HepG2 (cell line): Measurements from ENCODE around the gene SSR2. TPM values are rescaled to one million over a fixed set of nuclear protein-coding genes. Genes with fewer than 3 reads are reported as not detected.

Experiments
- CBX5 ChIP-seq: sonication (generic); formaldehyde crosslinking; IDR thresholded peaks from 2 replicates; pipeline ENCODE4 v1.4.0; 2020; ENCODE audit warnings: missing genetic modification reagents, borderline replicate concordance
- HNF1A ChIP-seq, 2 experiments: sonication (generic) in 1 of 2; formaldehyde crosslinking in 1 of 2; IDR thresholded peaks; 2 replicates each; pipeline versions ENCODE4 v1.4.0 to v1.6.1; 2016 to 2020; ENCODE audit warnings: borderline replicate concordance in 1 of 2, low read depth in 1 of 2, mild to moderate bottlenecking in 1 of 2, missing genetic modification reagents in 1 of 2
- HOXA5 ChIP-seq: sonication (generic); formaldehyde crosslinking; IDR thresholded peaks from 2 replicates; pipeline ENCODE4 v1.4.0; 2020; ENCODE audit warnings: missing genetic modification reagents
- JUNB ChIP-seq: sonication (generic); formaldehyde crosslinking; IDR thresholded peaks from 2 replicates; pipeline ENCODE4 v1.8.0; 2022; ENCODE audit warnings: missing genetic modification reagents, mild to moderate bottlenecking, borderline replicate concordance
- MTA1 ChIP-seq: sonication (generic); formaldehyde crosslinking; IDR thresholded peaks from 2 replicates; pipeline ENCODE4 v1.4.0; 2020; ENCODE audit warnings: missing genetic modification reagents, mild to moderate bottlenecking, borderline replicate concordance
- PATZ1 ChIP-seq: sonication (generic); formaldehyde crosslinking; IDR thresholded peaks from 2 replicates; pipeline ENCODE4 v1.4.0; 2020; ENCODE audit warnings: missing genetic modification reagents
- TAF1 ChIP-seq: sonication (generic); formaldehyde crosslinking; IDR thresholded peaks from 2 replicates; pipeline ENCODE4 v1.4.0; 2020; ENCODE audit warnings: missing genetic modification reagents
- ZBED4 ChIP-seq: sonication (generic); formaldehyde crosslinking; IDR thresholded peaks from 2 replicates; pipeline ENCODE4 v1.4.0; 2020; ENCODE audit warnings: missing genetic modification reagents, borderline replicate concordance
- ZMAT3 ChIP-seq: sonication (generic); formaldehyde crosslinking; conservative IDR thresholded peaks from 2 replicates; pipeline ENCODE4 v1.7.0; 2021; ENCODE audit warnings: missing genetic modification reagents
- ZNF260 ChIP-seq: sonication (generic); formaldehyde crosslinking; IDR thresholded peaks from 2 replicates; pipeline ENCODE4 v1.4.0; 2020; ENCODE audit warnings: missing genetic modification reagents, low read depth, mild to moderate bottlenecking, borderline replicate concordance
- polyA plus RNA-seq, 8 experiments: library from polyadenylated mRNA; depleted of rRNA in 3 of 8; stranded (reverse) in 7 of 8; unstranded in 1 of 8; fragments of >200 nt; fragmentation: Illumina TruSeq in 4 of 8; extraction: Trizol in 4 of 8; gene quantifications; 2 replicates each; pipeline versions ENCODE4 v1.2.1 to v1.2.3, GENCODE V29; 2011 to 2016; ENCODE audit warnings: low read depth in 4 of 8, missing spikeins in 1 of 8, mixed read lengths in 1 of 8; ENCODE audit not compliant: insufficient read depth in 1 of 8
- total RNA-seq, 5 experiments: library from RNA; depleted of rRNA; stranded (reverse); fragments of >200 nt; fragmentation: Illumina TruSeq; extraction: Trizol; gene quantifications; 2 replicates each; pipeline ENCODE4 v1.2.3, GENCODE V29; 2016; ENCODE audit warnings: low read depth in 1 of 5
- TF ChIP-seq, protein P1 (sequence below): sonication (generic); formaldehyde crosslinking; conservative IDR thresholded peaks from 2 replicates; pipeline ENCODE4 v1.8.1; 2023; ENCODE audit warnings: missing genetic modification reagents
- TF ChIP-seq, protein P2 (sequence below): sonication (generic); formaldehyde crosslinking; IDR thresholded peaks from 2 replicates; pipeline ENCODE4 v1.4.0; 2020; ENCODE audit warnings: mild to moderate bottlenecking, low read depth, missing genetic modification reagents

The SSR2 gene
- total and polyA plus RNA-seq, 2 of the 13 experiments (the other 11 are each of a cell fraction or from before 2014, with no cell fraction given) = 284 to 461 TPM

- TF ChIP-seq HNF1A (IDR thresholded peaks at IDR 0.05; ENCODE audit: low read depth) (no peak), HNF1A (CRISPR knock-in tag; IDR thresholded peaks at IDR 0.05; ENCODE audit: borderline replicate concordance) (no peak), ZMAT3 (CRISPR knock-in tag) (0 out of 2 replicates have a peak, but pooled peaks have one; percentile 51), ZNF260 (CRISPR knock-in tag) (no peak), TAF1 (CRISPR knock-in tag) (peak; percentile 56; the same call in 1 of the 2 replicates), MTA1 (CRISPR knock-in tag) (0 out of 2 replicates have a peak, but pooled peaks have one; percentile 9), JUNB (no peak), HOXA5 (CRISPR knock-in tag) (peak; percentile 52; the same call in 1 of the 2 replicates), PATZ1 (CRISPR knock-in tag) (peak; percentile 74), ZBED4 (CRISPR knock-in tag) (no peak), CBX5 (CRISPR knock-in tag) (0 out of 2 replicates have a peak, but pooled peaks have one; percentile 42)
- TF ChIP-seq, protein P1, sequence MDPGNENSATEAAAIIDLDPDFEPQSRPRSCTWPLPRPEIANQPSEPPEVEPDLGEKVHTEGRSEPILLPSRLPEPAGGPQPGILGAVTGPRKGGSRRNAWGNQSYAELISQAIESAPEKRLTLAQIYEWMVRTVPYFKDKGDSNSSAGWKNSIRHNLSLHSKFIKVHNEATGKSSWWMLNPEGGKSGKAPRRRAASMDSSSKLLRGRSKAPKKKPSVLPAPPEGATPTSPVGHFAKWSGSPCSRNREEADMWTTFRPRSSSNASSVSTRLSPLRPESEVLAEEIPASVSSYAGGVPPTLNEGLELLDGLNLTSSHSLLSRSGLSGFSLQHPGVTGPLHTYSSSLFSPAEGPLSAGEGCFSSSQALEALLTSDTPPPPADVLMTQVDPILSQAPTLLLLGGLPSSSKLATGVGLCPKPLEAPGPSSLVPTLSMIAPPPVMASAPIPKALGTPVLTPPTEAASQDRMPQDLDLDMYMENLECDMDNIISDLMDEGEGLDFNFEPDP (CRISPR knock-in tag) = no peak
- TF ChIP-seq, protein P2, sequence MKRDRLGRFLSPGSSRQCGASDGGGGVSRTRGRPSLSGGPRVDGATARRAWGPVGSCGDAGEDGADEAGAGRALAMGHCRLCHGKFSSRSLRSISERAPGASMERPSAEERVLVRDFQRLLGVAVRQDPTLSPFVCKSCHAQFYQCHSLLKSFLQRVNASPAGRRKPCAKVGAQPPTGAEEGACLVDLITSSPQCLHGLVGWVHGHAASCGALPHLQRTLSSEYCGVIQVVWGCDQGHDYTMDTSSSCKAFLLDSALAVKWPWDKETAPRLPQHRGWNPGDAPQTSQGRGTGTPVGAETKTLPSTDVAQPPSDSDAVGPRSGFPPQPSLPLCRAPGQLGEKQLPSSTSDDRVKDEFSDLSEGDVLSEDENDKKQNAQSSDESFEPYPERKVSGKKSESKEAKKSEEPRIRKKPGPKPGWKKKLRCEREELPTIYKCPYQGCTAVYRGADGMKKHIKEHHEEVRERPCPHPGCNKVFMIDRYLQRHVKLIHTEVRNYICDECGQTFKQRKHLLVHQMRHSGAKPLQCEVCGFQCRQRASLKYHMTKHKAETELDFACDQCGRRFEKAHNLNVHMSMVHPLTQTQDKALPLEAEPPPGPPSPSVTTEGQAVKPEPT (CRISPR knock-in tag) = peak; percentile 11; the same call in 1 of the 2 replicates
Measured at GRCh38 chr1:155978325-155978972, 42.3 kb downstream of the SSR2 start, which contains the start of gene ARHGEF2 (continued).
